Activated T-cell treated with anti-CD3 and anti-CD28 coated beads for 4 hours (primary cell): ENCODE measurements around the gene ASB18.

Experiments
- DNase-seq: peaks from one replicate; pipeline ENCODE4 v3.0.0-alpha.2; 2020

The ASB18 gene

DNA sequence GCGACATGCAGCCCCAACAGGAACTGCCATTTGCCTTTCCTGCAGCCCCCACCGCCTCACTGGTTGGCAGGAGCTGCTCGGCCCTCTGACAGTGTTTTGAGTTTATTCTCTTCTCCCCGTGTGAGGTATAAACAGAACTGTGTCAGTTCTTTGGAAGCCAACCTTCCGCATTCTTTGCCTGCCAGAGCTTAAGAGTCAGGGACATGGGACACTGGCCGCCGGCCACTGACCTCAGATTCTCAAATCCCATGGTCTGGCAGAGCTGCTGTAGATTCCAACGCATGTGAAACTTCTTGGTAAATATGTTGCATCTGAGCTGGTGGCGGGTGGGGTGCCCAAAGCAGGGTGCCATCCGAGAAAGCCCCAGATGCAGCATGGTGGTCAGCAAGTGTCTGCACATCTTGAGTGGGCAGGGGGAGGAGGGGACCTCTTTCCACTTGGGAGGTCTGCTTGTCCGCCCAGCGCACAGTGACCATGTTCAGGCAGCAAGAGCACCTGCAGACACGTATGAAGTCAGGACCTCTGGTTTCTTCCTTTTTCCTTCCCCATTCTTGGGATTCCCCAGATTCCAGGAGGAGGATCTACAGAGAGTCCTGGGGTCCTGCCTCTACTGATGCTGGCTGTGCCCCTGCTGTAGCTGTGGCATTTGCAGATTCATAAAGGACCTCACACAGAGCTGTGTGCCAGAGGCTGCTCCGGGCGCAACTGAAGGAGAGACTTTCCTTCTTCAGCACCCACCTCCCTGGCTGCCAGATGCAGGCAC, 23.8 kb downstream of the ASB18 start:
- DNase-seq: no peak

DNA sequence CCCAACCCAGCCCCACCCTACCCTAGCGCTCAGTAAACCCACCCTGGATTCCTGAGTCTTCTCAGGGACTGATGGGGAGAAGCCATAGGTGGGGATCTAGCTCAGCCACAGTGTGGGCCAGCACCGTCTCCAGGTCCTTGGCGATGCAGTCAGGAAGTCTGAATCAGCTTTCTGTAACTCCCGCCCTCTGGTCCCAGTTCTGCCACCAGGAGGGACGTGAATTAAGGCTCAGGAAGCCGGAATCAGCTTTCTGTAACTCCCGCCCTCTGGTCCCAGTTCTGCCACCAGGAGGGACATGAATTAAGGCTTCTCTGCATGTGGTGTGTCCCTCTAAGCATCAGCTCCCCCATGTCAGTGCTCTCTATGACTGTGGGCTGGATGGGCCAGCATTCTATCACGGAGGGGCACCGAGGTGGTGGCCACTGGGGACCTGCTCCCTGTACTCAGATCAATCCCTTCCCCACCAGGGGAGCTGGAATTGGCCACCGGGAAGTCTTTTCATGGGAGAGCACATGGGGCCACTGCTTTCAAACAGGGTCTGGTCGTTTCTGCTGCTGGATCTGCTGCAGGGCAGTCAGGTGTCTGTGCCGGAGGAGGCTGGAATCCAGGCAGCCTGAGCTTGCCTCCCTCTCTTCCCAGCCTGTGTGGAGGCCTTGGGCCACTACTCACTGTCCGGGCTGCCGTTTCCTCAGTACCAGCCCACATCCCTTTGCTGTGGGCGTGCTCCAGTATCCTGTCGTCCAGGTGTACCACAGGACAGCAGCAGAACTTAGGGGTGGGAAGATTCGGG, 24.7 kb downstream of the ASB18 start:
- no peak for DNase-seq

DNA sequence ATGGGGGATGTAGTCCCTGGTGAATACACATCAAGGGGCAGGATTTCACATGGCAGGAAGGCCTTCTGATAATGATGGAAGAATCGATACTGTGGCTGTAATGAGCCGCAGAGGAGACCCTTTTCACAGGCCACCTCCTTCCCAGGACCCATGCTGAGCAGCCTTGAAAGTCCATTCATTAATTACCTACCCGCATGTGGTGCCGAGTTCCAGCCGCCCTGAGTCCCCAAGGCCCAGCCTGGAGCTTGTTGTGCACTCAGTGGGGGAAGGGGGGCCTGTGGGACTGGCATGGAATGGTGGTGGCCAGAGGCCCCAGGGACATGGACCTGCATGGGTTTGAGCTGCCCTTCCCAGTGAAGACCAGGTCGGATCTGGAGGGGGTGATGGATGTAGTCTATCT, 25.5 kb downstream of the ASB18 start:
- no peak for DNase-seq

DNA sequence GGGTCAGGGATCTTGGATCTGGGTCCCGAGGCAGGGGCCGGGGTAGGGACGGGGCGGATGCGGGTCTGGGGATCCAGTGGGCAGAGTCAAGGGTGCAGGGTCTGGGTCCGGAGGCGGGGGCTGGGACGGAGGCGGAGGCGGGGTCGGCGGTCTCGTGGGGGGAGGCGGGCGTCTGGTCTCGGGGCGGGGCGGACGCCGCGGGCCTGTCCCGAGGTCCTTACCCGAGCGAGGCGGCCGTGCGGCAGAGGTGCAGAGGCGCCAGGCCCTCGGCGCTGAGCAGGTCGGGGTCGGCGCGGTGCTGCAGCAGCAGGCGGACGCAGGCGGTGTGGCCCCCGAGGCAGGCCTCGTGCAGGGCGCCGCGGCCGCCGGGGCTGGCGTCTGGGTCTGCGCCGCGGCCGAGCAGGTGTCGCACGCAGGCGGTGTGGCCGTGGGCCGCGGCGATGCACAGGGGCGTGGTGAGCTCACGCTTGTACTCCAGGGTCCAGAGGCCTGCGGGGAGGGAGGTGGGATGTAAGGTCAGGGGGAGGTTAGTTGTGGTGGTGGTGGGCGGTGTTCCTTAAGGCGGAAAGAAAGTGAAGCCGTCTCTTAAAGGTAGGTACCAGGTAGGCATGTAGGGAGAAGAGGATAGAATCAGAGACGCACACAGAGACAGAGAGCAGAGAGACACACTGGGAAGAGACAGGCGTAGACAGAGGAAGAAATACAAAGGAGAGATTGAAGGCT, 26.6 kb downstream of the ASB18 start:
- no peak for DNase-seq

DNA sequence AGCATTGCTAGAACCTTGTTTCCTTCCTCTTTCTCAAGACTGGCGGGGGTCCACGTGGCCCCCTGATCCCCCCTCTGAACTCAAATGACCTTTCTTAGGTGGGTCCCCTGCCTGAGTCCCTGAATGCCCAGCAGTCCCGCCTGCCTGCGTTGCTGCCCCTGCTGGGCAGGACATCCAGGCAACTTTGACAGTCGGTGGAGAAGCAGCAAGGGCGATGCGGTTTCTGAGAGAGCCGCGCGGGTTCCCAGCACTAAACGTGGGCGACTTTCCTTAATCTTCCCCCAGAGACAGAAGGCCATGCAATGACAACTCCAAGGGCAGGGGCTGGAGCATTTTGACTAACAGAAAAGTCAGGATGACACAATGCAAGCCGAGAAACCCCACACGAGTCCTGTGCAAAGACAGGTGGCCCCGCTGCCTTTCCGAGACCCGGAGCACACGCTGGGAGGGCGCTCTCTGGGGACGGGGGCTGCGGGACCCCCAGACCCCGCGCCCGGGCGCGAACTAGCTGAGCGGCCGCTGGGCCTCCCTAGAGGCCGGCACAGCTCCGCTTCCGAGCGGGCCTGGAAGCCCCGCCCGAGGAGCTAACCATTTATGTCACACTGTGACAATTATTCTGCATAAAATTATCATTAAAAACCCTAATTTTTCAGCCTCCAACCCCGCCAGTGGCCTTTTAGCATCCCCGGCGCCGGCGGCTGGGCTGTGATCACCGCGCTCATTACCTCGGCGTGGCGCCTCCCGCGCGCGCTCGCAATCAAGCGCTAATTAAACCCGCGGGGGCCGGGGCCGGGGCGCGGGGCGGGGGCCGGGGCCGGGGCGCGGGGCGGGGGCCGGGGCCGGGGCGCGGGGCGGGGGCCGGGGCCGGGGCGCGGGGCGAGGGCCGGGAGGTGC, 27.4 kb downstream of the ASB18 start:
- DNase-seq: no peak

DNA sequence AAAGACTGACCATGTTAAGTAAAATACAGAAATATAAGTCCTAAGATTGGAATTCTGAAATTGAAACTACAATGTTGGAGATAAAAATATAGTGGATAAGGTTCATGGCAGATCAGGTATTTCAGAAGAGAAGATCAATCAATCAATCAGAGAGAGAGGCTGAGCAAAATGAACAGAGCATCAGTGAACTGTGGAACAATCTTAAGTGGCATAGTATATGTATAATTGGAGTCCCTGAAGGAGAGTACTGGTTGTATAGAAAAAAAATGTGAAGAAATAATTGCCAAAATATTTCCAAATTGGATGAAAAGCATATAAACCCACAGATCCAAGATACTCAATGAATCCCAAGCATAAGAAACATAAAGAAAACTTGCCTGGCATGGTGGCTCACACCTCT, 35.0 kb downstream of the ASB18 start:
- no peak for DNase-seq

DNA sequence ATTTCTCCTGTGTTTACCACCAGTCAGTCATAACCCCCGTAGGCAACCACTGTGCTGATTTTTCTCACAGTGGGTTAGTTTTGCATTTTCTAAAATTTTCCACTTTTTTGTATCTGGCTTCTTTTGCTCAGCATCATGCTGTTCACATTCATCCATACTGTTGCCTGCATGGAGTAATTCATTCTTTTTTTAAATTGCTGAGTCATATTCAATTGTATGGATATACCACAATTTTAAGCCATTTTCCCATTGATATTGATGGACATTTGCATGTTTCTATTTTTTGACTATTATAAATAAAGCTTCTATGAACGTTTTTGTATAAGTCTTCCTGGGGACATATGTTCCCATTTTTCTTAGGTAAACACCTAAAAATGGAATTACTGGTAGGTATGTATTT, 40.5 kb downstream of the ASB18 start:
- no peak for DNase-seq

DNA sequence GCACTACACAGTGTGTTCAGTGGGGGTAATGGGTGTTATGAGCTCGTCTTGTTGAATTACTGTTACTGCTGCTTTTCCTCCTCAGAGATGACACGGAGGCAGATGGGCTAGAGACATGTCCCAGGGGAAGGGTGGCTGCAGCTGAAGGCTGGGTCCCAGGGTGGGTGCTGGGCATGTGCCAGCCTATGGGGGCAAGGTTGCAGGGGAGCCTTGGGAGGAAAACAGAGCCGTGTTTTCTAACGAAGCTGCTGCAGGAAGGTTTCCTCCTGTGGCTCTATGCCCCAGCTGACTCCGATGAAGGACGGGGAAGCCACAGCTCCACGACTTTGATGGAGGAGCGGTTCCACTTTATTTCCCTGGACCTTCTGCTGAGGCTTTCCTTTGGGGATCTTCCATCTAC, 42.4 kb downstream of the ASB18 start:
- DNase-seq: no peak

DNA sequence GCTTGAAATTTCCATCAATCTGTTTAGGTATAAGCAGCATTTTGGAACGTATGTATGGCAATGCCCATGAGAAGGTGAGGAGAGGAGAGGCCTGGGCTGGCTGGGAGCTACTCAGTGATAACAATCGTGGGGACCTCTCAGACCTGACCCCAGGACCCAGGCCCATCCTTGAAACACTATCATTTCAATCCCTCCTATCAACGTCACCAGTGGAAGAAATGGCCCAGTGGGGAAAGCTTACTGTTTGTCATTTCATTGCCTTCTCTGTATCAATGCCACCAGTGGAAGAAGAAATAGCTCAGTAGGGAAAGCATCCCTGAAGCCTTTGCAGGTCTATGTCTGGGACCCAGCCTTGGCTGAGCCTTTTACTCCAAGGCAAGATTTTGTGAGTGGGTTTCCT, 44.8 kb downstream of the ASB18 start:
- DNase-seq: no peak

DNA sequence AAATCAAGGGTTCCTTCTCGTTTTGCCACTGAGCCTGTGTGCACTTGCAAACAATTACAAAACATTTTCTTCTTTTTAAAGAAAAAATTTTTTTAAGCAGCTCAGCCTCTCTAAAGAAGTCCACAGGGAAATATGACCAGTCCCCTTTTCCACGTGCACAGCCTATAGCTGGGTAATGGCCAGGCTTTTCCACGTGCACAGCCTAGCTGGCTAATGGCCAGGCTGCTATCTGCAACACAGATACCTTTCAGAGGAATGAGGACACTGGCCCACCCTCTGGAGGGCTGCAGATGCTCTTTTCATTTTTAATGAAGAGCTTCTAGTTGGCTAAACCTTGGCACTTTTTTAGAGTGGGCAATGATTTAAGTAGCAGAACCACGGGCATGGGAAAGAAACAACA, 46.3 kb downstream of the ASB18 start:
- DNase-seq: no peak

DNA sequence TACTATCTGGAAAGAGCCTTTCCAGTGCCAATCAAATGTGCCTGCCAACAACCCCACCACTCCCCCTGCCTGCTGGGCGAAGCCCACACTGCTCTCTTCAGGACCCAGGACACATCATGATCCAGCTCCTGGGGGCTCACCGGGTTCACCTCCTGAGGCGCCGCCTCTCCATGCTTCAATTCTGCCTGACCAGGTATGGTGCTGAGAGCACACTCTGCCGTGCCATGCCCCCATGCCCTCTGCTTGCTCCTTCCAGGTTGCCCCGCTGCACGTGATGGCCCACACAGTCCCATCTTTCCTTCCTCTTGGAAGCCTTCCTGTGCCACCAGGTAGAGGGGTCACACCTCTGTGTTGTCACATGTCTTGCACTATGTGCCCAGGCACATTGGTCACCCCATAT, 47.5 kb downstream of the ASB18 start:
- no peak for DNase-seq

DNA sequence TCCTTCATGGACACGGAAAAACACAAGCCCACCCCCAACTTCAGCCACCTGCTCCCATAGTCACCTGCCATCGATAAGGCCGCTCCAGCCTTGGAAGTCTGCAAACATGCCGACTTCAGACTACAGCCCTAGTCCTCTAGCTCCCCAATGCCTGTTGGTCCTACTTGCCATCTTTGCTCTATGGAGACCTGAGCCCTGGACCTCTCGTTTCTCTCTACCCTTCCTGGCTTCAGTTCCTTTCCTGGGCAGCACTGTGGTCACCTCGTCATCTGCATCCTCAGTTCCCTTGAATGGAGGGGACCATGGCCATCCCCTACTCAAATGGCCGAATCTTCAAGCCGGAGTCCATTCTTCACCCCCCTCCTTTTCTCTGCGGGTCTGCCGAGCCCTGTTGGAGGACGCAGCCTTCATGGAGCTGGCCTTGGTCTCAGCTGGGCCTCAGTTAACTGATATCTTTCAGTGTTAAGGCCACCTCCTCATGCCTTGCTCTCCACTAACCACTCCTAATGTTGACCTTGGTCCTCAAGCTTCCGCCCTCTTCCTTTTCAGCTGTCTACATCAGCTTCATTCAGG, 48.4 kb downstream of the ASB18 start:
- DNase-seq: no peak

DNA sequence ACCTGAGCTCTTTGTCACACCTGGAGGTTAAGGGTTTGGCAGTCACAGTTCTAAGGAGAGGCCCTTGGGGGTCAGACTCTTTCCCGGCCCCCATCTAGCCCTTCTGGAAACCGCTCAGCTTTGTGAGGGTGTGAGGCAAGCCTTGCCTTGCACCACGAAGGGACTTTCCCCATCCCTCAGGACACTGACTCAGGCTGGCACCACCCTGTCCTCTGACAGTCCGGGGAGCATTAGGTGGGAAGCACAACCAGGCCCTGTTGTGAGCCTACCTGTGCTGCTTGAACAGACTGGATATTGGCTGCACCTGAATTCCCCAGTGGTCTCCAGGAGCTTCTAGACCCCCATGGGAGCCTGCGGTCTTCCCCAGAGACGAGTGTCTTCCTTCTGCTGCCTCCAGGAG, 49.0 kb downstream of the ASB18 start:
- DNase-seq: no peak

DNA sequence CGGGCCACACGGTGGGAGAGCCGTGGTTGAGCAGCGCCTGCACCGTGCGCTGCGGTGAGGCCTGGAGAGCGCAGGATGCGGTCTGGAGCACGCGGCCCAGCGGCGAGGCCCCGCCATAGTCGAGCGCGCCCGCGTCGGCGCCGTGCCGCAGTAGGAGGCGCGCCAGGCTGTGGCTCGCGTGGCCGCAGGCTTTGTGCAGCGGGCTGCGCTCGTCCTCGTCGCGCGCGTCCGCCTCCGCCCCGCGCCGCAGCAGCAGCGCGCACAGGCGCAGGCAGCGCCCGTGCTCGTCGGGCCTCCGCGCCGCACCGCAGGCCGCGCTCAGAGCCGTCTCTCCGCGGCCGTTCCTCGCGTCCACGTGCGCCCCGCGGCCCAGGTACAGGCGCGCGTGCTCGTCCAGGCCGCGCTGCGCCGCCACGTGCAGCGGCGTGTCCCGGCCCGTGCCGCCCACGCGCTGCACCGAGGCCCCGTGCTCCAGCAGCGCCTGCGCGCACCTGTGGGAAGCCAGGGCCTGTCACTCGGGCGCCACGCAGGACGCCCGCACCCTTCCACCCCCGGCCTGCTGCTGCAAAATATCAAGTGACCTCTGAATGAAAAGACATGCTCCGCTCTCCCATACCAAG, 49.7 kb downstream of the ASB18 start:
- no peak for DNase-seq

DNA sequence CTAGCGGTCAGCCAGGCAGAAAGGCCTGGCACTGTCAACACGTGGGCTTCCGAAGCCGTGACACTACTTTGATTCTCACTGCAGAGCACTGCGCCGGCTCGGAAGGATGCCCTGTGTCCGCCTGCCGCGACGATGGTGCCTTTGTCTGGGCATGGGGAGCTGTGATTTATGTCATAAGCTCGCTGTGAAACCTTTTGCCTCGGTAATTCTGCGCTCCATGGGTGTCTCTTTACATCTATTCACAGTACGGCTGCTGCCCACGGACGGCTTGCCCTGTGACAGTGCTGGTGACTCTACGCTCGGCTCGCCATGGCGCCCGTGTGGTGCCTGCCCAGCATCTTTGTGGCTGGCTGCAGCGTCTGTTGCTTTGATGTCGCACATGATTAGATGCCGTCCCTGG, 52.9 kb downstream of the ASB18 start:
- DNase-seq: no peak

DNA sequence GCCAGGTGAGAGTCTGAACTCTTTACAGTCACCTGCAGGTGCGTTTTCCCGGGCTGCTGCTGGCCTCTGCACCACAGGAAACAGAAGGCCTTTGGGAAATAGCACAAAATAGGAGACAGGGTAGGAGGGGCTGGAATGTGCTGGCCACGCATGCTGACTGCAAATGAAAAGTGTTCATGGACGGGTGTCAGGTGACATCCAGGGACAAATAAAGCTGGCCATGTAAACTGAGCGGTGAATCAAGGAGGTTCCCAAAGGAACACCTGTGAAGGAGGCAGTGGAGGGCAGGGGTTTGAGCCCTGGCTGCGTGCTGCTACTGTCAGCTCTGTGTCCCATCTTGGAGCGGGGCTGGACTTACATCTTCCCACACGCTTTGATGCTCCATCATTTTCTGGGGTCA, 53.7 kb downstream of the ASB18 start:
- DNase-seq: no peak

DNA sequence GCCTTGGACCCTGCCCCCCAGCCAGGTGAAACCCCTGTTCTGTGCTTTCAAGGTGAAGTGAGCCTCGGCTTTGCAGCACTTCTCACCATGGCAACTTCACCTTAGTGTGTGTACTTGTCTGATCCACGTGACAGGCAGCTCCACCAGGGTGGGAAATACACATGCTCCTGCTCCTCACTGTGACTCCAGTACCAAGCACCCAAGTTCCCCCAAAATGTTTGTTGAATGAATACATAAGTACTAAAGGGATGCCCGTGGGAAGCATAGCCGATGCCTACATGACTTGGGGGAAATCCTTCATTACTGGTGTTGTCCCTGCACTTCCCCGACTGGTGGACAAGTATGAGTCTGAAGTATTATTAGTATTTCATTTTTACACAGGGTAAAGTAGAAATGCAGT, 54.2 kb downstream of the ASB18 start:
- no peak for DNase-seq

DNA sequence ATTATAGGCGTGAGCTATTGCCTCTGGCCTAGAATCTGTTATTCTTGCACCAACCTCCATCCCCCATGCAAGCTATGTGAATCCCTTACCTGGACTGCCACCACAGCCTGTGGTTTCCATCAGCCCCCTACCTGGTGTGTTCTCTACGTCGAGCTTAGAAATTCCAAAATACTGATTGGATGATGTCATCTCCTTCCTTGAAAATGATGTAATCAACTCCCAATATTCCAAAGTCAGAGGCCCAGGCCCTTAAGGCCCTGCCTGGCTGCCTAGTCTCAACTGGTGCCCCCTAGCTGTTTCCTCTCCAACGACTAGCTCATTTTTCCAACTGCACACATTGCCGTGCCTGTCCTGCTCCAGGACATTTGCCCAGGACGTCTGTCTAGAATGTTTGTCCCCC, 54.7 kb downstream of the ASB18 start:
- no peak for DNase-seq

DNA sequence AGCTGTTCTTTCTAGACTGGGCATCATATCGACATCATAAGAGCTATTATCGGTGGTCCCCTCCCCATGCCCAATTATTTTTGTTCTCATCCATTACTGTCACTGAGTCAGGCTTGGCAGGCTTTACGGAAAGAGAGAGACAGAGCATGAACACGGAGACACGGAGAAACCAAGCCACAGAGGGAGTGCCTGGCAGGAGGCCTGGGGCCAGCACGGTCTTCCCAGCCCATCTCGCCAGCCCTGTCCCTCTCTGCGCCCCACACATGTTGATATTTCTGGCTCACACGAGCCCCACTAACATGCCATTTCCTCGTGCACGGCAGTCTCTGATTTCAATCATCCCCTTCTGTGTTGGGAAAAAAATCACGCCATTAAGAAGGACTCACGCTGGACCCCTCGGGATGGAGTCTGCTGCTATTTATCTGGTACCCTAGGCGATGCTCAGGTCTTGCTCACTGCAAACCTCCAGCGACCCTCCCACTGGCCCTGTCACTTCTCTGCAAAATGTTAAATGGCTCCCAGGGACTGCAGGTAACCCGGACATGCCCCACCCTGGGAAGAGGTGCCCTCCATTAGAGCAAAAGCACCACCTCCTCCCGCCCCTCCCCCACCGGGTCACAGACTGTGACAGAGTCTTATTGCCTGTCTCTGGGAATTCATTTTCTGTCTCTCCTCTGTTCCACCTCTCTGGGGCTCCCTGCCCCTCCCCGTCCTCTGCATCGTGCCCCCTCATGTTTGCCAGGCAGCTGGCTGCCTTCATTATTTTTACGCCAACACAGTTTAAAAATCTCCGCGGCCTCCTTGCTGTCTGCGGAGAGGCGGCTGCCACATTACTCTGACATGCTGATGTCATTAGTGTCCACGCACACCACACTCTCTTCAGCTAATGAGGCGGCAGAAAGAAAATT, 55.9 kb downstream of the ASB18 start:
- DNase-seq: no peak

DNA sequence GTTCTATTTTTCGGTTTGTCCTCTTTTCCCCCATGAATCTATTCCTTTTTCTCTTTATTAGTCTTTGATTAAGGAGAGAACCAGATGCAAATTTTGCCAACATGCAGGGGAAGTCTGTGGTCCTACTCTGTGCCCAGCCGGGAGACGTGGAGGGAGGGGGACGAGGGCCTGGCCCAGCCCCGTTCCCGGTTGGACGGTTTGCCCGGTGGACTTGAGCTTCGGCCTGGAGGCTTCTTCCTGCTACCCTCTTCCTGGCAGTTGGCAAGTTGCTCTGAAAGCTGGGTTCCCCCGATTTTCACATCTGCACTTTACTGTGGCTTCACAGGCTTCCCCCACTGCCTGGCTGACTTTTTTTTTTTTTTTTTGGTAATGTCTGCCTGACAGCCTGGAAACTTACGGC, 56.7 kb downstream of the ASB18 start:
- DNase-seq: no peak
